Measurements from ENCODE around the gene FLT4.
A peak's percentile ranks its signal among the peaks of the same experiment; 100 is the strongest.

Gene FLT4

GRCh38 chr5:180619563-180619915 lies 29.9 kb downstream of the FLT4 start:
- no peak for TF ChIP-seq CTCF (conservative IDR thresholded peaks at IDR 0.05; ENCODE audit: control insufficient read depth, insufficient read depth, low read depth, low read length)
- no peak overlapping the region for H3K4me3 ChIP-seq (ENCODE audit: control insufficient read depth, low read depth, low read length)
- no peak for DNase-seq (ENCODE audit: low read depth)

GRCh38 chr5:180618829-180619562 lies 30.4 kb downstream of the FLT4 start:
- H3K4me3 ChIP-seq (ENCODE audit: control insufficient read depth, low read depth, low read length), result no peak overlapping the region
- peak; percentile 25 for TF ChIP-seq CTCF (conservative IDR thresholded peaks at IDR 0.05; ENCODE audit: control insufficient read depth, insufficient read depth, low read depth, low read length)
- peak; percentile 47 for DNase-seq (ENCODE audit: low read depth)

GRCh38 chr5:180618487-180618828 lies 30.9 kb downstream of the FLT4 start:
- DNase-seq (ENCODE audit: low read depth), result no peak
- no peak overlapping the region for H3K4me3 ChIP-seq (ENCODE audit: control insufficient read depth, low read depth, low read length)

GRCh38 chr5:180613814-180614188 lies 35.6 kb downstream of the FLT4 start:
- DNase-seq (ENCODE audit: low read depth), result no peak
- no peak overlapping the region for H3K4me3 ChIP-seq (ENCODE audit: control insufficient read depth, low read depth, low read length)
- TF ChIP-seq CTCF (conservative IDR thresholded peaks at IDR 0.05; ENCODE audit: control insufficient read depth, insufficient read depth, low read depth, low read length), result no peak

More at GRCh38 chr5:180618487-180618828, 30.9 kb downstream of the FLT4 start:
- TF ChIP-seq CTCF (conservative IDR thresholded peaks at IDR 0.05; ENCODE audit: control insufficient read depth, insufficient read depth, low read depth, low read length), result no peak

GRCh38 chr5:180613188-180613813 lies 36.1 kb downstream of the FLT4 start:
- no peak overlapping the region for H3K4me3 ChIP-seq (ENCODE audit: control insufficient read depth, low read depth, low read length)
- no peak for TF ChIP-seq CTCF (conservative IDR thresholded peaks at IDR 0.05; ENCODE audit: control insufficient read depth, insufficient read depth, low read depth, low read length)
- DNase-seq (ENCODE audit: low read depth), result no peak

GRCh38 chr5:180612683-180613082 lies 36.7 kb downstream of the FLT4 start:
- DNase-seq (ENCODE audit: low read depth), result no peak
- H3K4me3 ChIP-seq (ENCODE audit: control insufficient read depth, low read depth, low read length), result no peak overlapping the region
- TF ChIP-seq CTCF (conservative IDR thresholded peaks at IDR 0.05; ENCODE audit: control insufficient read depth, insufficient read depth, low read depth, low read length), result no peak
